GM18498 (cell line): Measurements from ENCODE around the gene EHMT1.
"Not testable (repeated sequence)": the region's sequence is repeated elsewhere in the genome, so short reads cannot be mapped to it uniquely, and the experiment has no call there.

Experiments used
- ATAC-seq: cut with Tn5 transposase; IDR thresholded peaks from one replicate; pipeline ENCODE4 v1.9.1; 2021; ENCODE audit warnings: mild to moderate bottlenecking, moderate library complexity; ENCODE audit not compliant: unreplicated experiment

Gene EHMT1

DNA sequence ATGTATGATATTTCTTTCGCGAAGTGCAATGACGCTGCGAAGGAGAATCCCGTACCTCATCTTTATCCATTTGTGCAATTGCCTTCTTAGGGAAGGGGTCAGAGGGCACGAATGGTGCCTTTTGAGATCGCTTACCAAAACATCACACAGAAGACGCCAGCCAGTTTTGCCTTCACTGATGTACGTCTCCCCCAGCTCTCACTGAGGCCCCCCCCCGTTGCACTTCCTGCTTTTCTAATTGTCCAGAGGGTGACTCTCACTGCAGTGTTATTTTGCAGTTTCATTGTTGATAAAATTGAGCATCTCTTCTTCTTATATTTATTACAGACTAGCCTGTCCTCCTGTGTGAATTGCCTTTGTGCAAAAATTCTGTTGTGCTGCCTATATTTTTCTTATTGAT lies 219.8 kb downstream of the EHMT1 start:
- no peak for ATAC-seq

DNA sequence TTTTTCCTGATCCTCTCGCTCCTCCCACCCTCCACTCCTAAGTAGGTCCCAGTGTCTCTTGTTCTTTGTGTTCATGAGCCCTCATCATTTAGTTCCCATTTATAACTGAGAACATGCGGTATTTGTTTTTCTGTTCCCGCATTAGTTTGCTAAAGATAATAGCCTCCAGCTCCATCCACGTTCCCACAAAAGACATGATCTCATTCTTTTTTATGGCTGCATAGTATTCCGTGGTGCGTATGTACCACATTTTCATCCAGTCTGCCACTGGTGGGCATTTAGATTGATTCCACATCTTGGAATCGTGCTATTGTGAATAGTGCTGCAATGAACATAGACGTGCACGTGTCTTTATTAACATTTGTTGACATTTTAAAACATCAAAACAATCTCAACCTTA lies 224.6 kb downstream of the EHMT1 start:
- ATAC-seq: no peak

- ATAC-seq: no peak
These were observed 232.9 kb downstream of the EHMT1 start for GRCh38 chr9:137851516-137852267.

GRCh38 chr9:137853392-137853995 lies 234.7 kb downstream of the EHMT1 start:
- no peak for ATAC-seq

DNA sequence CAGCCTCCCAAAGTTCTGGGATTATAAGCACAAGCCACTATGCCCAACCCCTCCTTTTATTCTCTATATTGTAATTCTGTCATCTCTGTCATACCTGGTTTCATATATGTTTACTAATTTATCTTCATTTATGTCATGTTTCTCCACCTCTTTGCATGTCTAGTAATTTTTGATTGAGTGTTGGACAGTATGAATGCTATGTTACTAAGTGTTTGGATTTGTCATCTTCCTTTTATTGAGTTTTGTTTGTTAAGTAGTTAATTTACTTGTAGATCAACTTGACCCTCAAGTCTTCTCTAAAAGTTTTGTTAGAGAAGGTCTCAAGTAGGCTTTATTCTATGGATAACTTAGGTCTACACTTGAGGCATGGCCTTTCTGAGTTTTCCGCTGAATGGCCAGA lies 241.6 kb downstream of the EHMT1 start:
- ATAC-seq: no peak

DNA sequence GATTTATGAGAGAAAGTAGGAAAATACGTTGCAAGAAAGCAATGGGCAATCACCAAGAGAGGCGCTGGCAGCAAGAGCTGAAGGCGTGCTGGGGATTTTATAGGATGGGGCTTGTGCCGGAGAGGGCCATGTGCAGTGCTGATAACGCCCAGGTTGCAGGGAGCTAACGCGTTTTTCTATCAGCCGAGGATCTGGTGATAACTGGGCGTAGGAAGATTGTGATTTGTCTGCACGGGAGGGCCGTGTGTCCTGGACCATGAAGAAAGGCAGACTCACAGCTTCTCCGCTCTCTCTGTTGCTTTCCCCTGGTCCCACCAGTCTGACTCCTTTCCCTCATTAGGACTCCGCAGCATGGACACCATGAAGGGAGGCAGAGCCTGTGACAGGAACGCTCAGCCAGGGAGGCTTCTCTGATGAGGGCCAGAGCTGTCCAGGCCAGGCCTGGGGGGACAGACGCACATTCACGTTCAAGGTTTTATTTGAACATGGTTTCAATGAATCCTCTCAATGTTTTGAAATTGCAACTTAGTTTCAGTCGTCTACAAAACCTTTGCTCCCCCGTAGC lies 246.9 kb downstream of the EHMT1 start:
- ATAC-seq: no peak

DNA sequence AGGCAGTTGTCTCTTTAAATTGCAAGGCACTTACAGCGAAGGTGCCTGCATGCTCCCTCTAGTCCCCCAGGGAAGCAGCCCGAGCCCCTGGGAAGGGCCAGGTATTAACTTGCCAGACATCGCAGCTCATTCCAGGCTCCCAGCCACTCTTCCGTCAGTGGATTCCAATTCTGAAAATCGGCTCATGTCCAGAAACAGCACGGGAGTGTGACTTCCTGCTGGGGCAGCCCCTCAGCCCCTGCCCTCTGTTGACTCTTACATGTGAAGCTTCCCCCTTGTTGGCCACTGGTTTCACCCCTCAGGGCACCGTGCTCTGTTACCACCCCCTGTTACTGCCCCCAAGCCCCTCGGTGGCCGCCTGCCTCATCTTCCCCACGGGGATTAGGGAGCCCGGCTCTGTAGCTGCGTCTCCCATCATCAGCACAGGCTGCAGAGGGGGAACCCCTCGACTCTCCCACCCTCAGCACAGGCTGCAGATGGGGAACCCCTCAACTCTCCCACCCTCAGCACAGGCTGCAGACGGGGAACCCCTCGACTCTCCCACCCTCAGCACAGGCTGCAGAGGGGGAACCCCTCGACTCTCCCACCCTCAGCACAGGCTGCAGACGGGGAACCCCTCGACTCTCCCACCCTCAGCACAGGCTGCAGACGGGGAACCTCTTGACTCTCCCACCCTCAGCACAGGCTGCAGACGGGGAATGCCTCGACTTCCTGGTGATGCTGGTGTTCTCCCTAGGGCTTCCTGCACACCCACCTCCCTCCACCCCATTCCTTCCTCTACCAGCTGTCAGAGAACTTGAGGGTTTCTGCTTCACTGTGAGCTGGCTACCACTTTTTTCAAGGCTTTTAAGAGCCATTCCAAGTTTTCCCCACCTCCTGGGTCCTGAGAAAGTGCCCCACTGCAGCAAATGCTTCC lies 247.7 kb downstream of the EHMT1 start:
- ATAC-seq: no peak

DNA sequence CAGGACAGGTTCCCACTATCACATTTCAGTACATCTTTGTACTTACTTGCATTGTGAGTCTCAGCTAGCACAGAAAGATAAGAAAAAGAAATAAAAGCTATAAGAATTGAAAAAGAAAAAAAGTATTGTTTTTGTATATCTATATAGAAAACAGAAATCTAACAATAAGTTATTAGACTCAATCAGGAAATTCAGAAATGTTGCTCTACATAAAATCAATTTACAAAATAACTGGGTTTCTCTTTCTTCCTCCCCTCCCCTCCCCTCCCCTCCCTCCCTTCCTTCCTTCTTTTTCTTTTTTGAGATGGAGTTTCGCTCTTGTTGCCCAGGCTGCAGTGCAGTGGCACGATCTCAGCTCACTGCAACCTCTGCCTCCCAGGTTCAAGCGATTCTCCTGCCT lies 251.6 kb downstream of the EHMT1 start:
- ATAC-seq: no peak

DNA sequence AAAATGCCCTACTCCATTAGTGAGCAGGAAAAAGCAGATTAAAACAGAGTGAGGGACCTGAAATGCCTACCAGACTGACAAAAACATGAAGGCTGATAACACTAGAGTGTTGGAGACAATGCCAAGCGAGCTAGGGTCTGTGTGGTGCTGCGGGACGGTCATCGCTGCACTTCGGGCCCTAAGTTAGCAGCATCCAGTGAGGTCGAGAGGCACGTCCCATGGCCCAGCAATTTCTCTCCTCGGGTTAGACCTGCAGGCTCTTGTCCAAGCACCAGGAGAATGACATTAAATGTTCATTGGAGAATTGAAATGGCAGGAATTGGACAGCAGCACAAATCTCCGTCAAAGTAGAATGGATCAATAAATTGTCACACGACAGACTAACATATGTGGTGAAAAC lies 253.5 kb downstream of the EHMT1 start:
- ATAC-seq: no peak

DNA sequence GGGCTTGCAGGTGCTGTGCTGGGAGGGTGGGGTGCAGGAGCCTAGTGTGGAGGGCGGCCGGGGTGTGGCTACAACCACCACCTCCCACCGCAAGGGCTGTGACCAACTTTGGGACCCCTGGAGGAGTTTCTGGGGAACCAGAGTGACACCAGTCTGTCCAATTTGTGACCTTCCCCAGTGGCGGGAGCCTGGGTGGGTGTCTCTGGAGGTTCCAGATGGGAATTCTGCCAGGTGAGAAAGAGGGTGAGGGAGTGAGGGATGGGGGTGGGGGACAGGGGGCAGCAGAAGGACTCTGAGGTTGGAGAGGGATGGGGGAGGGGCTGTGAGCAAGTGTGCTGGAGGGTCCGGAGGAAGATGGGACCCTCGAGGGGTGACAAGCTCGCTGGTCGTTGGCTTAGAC lies 254.6 kb downstream of the EHMT1 start:
- ATAC-seq: no peak

DNA sequence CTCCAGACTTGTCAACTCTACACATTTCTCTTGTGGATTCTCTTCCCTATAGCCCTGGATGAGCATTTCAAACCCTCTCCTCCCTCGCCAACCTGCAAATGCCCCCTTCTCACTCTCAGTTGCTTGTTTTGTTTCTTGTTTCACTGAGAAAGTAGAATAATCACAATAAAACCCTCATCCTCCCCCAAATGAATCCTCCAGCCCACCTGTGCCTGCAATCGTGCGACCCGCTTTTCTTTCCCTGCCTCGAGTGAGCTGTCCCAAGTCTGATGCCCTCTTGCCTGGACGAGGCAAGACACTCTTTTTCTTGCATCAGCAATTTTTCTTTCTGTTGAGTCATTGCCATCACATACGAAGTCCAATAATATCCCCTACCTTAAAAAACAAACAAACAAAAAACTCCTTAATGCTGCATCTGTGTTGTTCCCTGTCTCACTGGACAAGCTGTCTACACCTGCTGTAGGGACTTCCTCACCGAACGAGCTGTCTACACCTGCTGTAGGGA lies 255.1 kb downstream of the EHMT1 start:
- ATAC-seq: no peak

- ATAC-seq: no peak
These were observed 256.5 kb downstream of the EHMT1 start for GRCh38 chr9:137875354-137875753.

DNA sequence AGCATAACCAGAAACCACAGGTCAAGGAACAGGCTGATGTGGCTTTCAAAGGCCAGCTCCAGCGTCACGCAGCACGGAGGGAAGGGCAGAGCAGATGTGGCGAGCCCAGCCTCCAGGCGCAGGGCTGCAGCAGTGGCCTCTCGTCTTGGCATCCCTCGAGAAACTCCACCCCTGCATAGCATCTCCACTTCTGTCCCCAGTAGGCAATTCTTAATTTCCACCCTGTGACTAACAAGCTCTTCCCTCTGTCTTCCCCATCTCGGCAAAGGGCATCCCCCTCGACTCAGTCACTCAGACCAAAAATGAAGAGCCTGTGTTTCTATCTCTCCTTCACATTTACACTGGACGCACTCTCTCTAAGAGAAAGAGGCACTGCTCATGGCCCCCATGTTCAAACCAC lies 257.0 kb downstream of the EHMT1 start:
- ATAC-seq: no peak

DNA sequence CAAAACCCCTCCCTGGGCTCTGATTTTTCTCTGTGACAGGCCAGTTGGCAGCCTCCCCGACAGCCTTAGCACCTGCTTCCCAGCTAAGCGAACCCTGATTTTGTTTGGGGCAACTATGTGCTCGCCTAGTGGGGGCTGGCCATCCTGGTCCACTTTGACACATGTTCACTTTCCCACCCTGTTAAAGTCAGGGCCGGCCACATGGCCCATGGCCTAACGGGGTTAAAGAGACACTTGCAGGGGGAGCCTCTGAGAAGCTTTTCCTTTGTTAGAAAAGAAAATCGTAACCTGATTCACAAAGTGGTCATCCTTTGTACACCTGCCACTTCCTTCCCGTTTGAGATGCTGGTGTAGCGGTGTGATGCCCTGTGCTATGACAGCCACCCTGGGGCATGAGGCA lies 257.5 kb downstream of the EHMT1 start:
- ATAC-seq: no peak

DNA sequence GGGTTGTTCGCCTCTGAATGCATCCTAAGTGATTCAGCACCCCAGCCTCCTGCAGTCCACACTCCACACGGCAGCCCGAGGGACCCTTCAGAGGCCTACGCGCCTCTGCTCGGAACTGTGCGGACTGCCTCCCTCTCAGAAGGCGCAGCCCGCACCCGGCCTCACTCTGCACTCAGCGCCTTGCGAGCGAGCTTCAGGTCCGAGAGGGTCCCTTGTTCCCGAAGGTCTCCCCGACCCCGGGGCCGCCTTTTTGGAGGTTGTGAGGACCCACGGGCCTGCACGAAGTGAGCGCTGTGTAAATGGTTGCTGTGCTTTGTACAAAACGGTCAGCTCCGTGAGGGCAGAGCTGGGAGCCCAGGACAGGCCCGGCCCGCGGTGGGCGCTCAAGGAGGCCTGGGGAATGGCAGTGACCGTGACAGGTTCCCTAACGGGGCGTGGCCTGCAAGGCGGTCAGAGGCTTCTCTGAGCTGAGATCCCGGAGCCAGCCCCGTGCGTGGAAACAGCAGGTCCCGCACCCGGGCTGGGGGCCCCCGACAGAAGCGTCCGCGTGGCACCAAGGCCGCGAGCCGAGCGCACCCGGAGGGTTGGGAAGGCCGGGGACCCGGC lies 258.1 kb downstream of the EHMT1 start:
- no peak for ATAC-seq

DNA sequence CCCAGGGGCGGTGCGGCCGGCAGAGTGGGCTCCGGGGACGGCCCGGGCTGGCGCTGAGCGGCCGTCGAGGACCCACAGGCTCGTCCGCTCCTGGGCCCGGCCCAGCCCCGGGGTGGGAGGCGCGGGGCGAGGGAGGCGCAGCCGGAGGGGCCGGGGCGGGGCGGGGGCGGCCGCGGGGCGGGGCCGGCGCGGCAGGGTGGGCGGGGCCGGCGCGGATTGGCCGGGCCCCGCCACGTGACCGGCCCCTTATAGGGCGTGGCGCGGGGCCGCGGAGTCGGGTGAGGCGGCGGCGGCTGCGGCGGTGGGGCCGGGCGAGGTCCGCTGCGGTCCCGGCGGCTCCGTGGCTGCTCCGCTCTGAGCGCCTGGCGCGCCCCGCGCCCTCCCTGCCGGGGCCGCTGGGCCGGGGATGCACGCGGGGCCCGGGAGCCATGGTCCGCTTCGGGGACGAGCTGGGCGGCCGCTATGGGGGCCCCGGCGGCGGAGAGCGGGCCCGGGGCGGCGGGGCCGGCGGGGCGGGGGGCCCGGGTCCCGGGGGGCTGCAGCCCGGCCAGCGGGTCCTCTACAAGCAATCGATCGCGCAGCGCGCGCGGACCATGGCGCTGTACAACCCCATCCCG lies 258.8 kb downstream of the EHMT1 start, which contains the start of gene CACNA1B:
Gene CACNA1B (plus strand): TSS at position 277 of the 617 bp plus-strand sequence. CDS start 152 bp downstream, at position 429.
- not testable (repeated sequence) for ATAC-seq

GRCh38 chr9:137878146-137878941 lies 259.5 kb downstream of the EHMT1 start:
- ATAC-seq: no peak

DNA sequence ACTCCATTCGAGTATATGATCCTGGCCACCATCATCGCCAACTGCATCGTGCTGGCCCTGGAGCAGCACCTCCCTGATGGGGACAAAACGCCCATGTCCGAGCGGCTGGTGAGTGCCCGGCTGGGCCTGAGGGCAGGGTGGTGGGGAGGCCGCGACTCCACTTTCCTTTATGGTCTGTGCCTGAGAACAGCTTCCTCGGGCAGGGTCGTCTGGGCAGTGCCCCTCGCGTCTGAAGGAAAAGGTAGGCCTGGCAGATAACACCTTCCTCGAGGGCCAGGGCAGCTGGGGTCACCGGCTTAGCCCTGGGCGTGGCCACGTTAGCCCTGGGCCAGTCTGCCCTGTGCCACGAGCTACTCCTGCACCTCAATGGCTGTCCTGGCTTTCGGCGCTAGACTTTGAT lies 260.2 kb downstream of the EHMT1 start:
- ATAC-seq: no peak

DNA sequence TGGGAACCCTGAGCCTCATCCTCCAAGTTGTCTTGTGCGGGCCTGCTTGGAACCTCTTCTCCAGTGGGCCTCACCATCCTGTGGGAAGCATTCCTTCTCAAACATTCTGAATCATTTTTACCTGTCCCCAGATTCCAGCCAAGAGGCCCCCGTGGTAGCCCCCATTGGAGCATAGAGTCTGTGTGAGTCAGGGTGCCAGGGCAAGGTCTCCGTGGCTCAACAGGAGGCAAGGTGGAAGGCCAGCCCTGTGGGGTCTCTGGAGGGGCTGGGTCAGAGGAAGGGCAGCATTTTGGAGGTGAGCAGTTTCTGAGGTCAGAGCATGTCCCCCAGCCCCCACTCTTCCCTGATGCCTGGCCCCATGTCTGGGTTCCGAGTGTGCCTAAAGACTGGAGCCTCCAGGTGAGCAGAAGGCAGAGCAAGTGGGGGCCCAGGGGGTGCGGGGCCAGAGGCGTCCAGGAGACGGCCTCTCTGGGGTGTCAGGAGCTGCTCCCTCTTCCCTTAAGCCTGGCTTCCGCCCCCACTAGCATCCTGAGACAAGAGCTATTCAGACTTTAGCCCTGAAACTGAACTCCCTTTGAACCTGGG lies 260.9 kb downstream of the EHMT1 start:
- ATAC-seq: no peak
